Astrocyte of the spinal cord (primary cell): Measurements from ENCODE around the gene POU2AF3.

Experiments
- DNase-seq: peaks from one replicate; pipeline ENCODE4 v3.0.0; 2011; ENCODE audit warnings: low read depth, low spot score
- H3K4me3 ChIP-seq: 2 replicates; pipeline ENCODE4 v1.5.1; 2011; ENCODE audit warnings: low read depth, mild to moderate bottlenecking, low read length, moderate library complexity
- in situ Hi-C: cut with HindIII; loops from 2 replicates; pipeline ENCODE4 v1.10.0; 2017; ENCODE audit warnings: low sequenced_read_pairs
- TF ChIP-seq, protein P1 (sequence below): IDR thresholded peaks from 2 replicates; pipeline ENCODE4 v1.5.1; 2012; ENCODE audit warnings: low read depth, mild to moderate bottlenecking, low read length, inconsistent platforms

Gene POU2AF3

GRCh38 chr11:111305876-111306275, 7.5 kb downstream of the POU2AF3 start:
- in situ Hi-C loops = no loop called here
- TF ChIP-seq, protein P1, sequence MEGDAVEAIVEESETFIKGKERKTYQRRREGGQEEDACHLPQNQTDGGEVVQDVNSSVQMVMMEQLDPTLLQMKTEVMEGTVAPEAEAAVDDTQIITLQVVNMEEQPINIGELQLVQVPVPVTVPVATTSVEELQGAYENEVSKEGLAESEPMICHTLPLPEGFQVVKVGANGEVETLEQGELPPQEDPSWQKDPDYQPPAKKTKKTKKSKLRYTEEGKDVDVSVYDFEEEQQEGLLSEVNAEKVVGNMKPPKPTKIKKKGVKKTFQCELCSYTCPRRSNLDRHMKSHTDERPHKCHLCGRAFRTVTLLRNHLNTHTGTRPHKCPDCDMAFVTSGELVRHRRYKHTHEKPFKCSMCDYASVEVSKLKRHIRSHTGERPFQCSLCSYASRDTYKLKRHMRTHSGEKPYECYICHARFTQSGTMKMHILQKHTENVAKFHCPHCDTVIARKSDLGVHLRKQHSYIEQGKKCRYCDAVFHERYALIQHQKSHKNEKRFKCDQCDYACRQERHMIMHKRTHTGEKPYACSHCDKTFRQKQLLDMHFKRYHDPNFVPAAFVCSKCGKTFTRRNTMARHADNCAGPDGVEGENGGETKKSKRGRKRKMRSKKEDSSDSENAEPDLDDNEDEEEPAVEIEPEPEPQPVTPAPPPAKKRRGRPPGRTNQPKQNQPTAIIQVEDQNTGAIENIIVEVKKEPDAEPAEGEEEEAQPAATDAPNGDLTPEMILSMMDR = no peak
- DNase-seq = no peak
- no peak overlapping the region for H3K4me3 ChIP-seq

DNA sequence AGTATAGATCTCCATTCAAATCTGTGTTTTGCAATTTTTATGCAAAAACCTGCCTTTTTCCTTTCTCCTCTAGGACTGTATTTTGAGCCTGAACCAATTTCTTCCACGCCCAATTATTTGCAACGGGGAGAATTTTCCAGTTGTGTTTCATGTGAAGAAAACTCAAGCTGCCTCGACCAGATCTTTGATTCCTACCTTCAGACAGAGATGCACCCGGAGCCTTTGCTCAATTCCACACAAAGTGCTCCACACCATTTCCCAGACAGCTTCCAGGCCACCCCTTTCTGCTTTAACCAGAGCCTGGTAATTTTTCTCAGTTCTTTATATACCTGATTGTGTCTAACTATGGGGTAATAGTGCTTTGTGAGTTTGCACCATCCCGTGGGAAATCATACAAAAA, 8.0 kb downstream of the POU2AF3 start:
- no peak overlapping the region for H3K4me3 ChIP-seq
- in situ Hi-C loops = no loop called here
- TF ChIP-seq, protein P1 = no peak
- no peak for DNase-seq

DNA sequence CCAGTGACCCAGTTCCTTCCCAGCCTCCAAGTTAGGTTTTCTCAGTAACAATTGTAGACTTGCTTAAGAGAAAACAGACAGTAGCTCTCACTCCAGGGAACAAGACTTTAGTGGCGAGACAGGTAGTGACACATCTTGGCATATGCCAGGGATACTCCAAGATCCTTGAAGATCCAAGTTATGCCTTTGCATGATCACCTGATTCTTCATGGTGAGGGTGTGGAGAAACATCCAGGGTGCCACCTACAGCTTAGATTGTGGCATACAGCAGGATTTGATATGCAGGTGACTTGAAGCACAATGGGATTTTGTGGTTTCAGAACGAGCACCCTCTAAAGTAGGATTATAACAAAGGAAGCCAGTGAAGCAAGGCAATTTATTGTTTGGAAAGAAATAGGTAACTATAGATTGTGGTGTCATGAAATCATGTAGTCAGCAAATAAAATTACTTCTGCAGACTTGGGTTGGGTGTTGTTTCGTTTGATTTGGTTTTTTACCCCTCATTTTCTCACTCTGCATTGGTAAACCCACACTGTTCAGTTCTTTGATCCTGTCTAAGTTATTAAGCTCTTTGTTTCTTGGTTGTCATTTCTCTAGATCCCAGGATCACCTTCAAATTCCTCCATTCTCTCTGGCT, 9.2 kb downstream of the POU2AF3 start:
- TF ChIP-seq, protein P1 = no peak
- in situ Hi-C loops = no loop called here
- DNase-seq = no peak
- H3K4me3 ChIP-seq = no peak overlapping the region

DNA sequence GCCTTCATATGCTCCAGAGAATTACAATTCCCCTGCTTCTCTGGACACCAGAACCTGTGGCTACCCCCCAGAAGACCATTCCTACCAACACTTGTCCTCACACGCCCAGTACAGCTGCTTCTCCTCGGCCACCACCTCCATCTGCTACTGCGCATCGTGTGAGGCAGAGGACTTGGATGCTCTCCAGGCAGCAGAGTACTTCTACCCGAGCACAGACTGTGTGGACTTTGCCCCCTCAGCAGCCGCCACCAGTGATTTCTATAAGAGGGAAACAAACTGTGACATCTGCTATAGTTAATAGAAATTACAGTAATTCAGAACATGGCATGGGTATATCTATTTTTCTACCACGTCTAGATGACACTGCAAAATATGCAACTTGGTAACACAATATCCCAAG, 9.8 kb downstream of the POU2AF3 start:
- in situ Hi-C loops = no loop called here
- TF ChIP-seq, protein P1 = no peak
- H3K4me3 ChIP-seq = no peak overlapping the region
- DNase-seq = no peak

GRCh38 chr11:111309215-111309915, 11.0 kb downstream of the POU2AF3 start:
- TF ChIP-seq, protein P1 = no peak
- no peak for DNase-seq
- in situ Hi-C loops = no loop called here
- no peak overlapping the region for H3K4me3 ChIP-seq

DNA sequence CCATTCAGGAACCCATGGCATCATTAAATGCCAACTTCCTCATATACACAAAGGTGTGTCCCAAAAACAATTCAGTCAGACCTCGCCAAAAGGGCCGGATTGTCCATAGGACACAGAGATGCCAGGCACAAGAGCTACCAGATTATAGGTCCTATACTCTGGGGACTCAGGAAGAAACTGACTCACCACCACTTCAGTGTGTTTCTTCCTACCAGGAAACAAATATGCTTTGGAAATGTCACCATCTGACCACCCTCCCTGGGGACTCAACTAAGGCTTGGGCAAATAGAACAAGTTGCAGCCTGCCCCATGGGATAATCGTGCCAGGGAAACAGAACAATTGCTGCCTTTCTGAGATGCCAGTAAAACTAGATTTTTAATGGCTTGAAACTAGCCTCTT, 11.7 kb downstream of the POU2AF3 start:
- TF ChIP-seq, protein P1 = no peak
- H3K4me3 ChIP-seq = no peak overlapping the region
- in situ Hi-C loops = no loop called here
- no peak for DNase-seq
